Liver (tissue), 9 donors: ENCODE results near the gene ARIH1. TPM values are rescaled to one million over a fixed set of nuclear protein-coding genes. Genes with fewer than 3 reads are reported as not detected.

ENCODE experiments used
- DNase-seq: peaks from one replicate; pipeline ENCODE4 v3.0.0-alpha.2; 2017; ENCODE audit warnings: low spot score
- H3K27ac ChIP-seq, 2 donors: one replicate each; pipeline ENCODE4 v1.7.0; 2013; ENCODE audit warnings: inconsistent platforms in 2 of 2, low read length in 2 of 2, control low read depth in 1 of 2, low read depth in 1 of 2, mild to moderate bottlenecking in 1 of 2
- H3K27me3 ChIP-seq, 4 donors: one replicate each; pipeline versions ENCODE4 v1.6.1 to v1.7.0; 2013; ENCODE audit warnings: low read length in 3 of 4, inconsistent platforms in 1 of 4, mild to moderate bottlenecking in 1 of 4, moderate library complexity in 1 of 4; ENCODE audit not compliant: control insufficient read depth in 4 of 4, insufficient read depth in 4 of 4
- H3K36me3 ChIP-seq, 4 donors: one replicate each; pipeline versions ENCODE4 v1.6.1 to v1.7.0; 2013; ENCODE audit warnings: low read length in 3 of 4, mild to moderate bottlenecking in 3 of 4, low read depth in 1 of 4, moderate library complexity in 1 of 4; ENCODE audit not compliant: control insufficient read depth in 4 of 4, insufficient read depth in 3 of 4
- H3K4me1 ChIP-seq, 4 donors: one replicate each; pipeline versions ENCODE4 v1.6.1 to v1.7.0; 2013; ENCODE audit warnings: low read length in 3 of 4, mild to moderate bottlenecking in 3 of 4, moderate library complexity in 1 of 4; ENCODE audit not compliant: control insufficient read depth in 4 of 4, insufficient read depth in 4 of 4
- H3K4me3 ChIP-seq, 3 donors: one replicate each; pipeline versions ENCODE4 v1.6.1 to v1.7.0; 2013; ENCODE audit warnings: low read length in 3 of 3, control low read depth in 1 of 3, low read depth in 1 of 3, mild to moderate bottlenecking in 1 of 3
- H3K9ac ChIP-seq, 2 donors: one replicate each; pipeline ENCODE4 v1.7.0; 2013; ENCODE audit warnings: low read length in 2 of 2, mild to moderate bottlenecking in 2 of 2, moderate library complexity in 2 of 2, control low read depth in 1 of 2, low read depth in 1 of 2
- H3K9me3 ChIP-seq, 4 donors: one replicate each; pipeline versions ENCODE4 v1.6.1 to v1.7.0; 2013; ENCODE audit warnings: low read length in 3 of 4; ENCODE audit not compliant: control insufficient read depth in 4 of 4
- EGR1 ChIP-seq, 2 donors: IDR thresholded peaks; 2 replicates each; pipeline ENCODE4 v1.6.1; 2016 to 2018; ENCODE audit warnings: antibody characterized with exemption in 2 of 2, low read depth in 2 of 2
- FOXA1 ChIP-seq: IDR thresholded peaks from 2 replicates; pipeline ENCODE4 v1.6.1; 2016; ENCODE audit warnings: antibody characterized with exemption
- FOXA2 ChIP-seq: IDR thresholded peaks from 2 replicates; pipeline ENCODE4 v1.6.1; 2016; ENCODE audit warnings: antibody characterized with exemption
- GABPA ChIP-seq, 2 donors: IDR thresholded peaks in 1 of 2; conservative IDR thresholded peaks in 1 of 2; 2 replicates each; pipeline ENCODE4 v1.6.1; 2016; ENCODE audit warnings: antibody characterized with exemption in 2 of 2, mild to moderate bottlenecking in 1 of 2, moderate library complexity in 1 of 2
- HNF4A ChIP-seq, 2 donors: conservative IDR thresholded peaks; 2 replicates each; pipeline ENCODE4 v1.6.1; 2016; ENCODE audit warnings: antibody characterized with exemption in 2 of 2, mild to moderate bottlenecking in 2 of 2
- HNF4G ChIP-seq: IDR thresholded peaks from 2 replicates; pipeline ENCODE4 v1.6.1; 2016; ENCODE audit warnings: antibody characterized with exemption
- JUND ChIP-seq, 2 donors: IDR thresholded peaks; 2 replicates each; pipeline ENCODE4 v1.6.1; 2016; ENCODE audit warnings: antibody characterized with exemption in 2 of 2
- NR2F2 ChIP-seq: IDR thresholded peaks from 2 replicates; pipeline ENCODE4 v1.6.1; 2016; ENCODE audit warnings: antibody characterized with exemption
- RAD21 ChIP-seq, 2 donors: IDR thresholded peaks; 2 replicates each; pipeline ENCODE4 v1.6.1; 2016; ENCODE audit warnings: antibody characterized with exemption in 2 of 2, mild to moderate bottlenecking in 2 of 2
- RXRA ChIP-seq, 2 donors: IDR thresholded peaks; 2 replicates each; pipeline ENCODE4 v1.6.1; 2017 to 2018; ENCODE audit warnings: antibody characterized with exemption in 2 of 2, mild to moderate bottlenecking in 1 of 2
- SP1 ChIP-seq: IDR thresholded peaks from 2 replicates; pipeline ENCODE4 v1.6.1; 2018; ENCODE audit warnings: antibody characterized with exemption, mild to moderate bottlenecking
- TAF1 ChIP-seq: conservative IDR thresholded peaks from 2 replicates; pipeline ENCODE4 v1.6.1; 2016; ENCODE audit warnings: antibody characterized with exemption, mild to moderate bottlenecking
- YY1 ChIP-seq: IDR thresholded peaks from 2 replicates; pipeline ENCODE4 v1.6.1; 2016; ENCODE audit warnings: antibody characterized with exemption, mild to moderate bottlenecking
- WGBS: extraction: QIAGEN DNeasy Blood & Tissue Kit; methylation state at CpG from one replicate; pipeline ENCODE4 v1.1.7; 2013; 5-methylcytosine and 5-hydroxymethylcytosine counted together
- polyA plus RNA-seq, 2 donors: library from polyadenylated mRNA; stranded (reverse) in 1 of 2; unstranded in 1 of 2; fragments of 200-250 nt in 1 of 2; fragments of >200 nt in 1 of 2; fragmentation: Nextera tagmentation in 1 of 2; extraction: Ambion mirVana in 1 of 2; gene quantifications; one replicate each; pipeline versions ENCODE4 v1.2.1 to v1.2.3, GENCODE V29; 2013 to 2015
- total RNA-seq, 2 donors: library from RNA; depleted of rRNA; stranded (reverse); fragments of >200 nt; gene quantifications; one replicate each; pipeline ENCODE4 v1.2.3, GENCODE V29; 2014
- TF ChIP-seq, protein P1 (sequence below): fragments of 150-350 bp; IDR thresholded peaks from 2 replicates; pipeline ENCODE4 v1.5.1; 2017; ENCODE audit warnings: improper control_type of control experiment, low read depth, low read length; ENCODE audit not compliant: missing input control
- TF ChIP-seq, protein P2 (sequence below): IDR thresholded peaks from 2 replicates; pipeline ENCODE4 v1.6.1; 2016; ENCODE audit warnings: antibody characterized with exemption
- TF ChIP-seq, protein P3 (sequence below): IDR thresholded peaks from 2 replicates; pipeline ENCODE4 v1.6.1; 2016; ENCODE audit warnings: antibody characterized with exemption
- TF ChIP-seq, protein P4 (sequence below): IDR thresholded peaks from 2 replicates; pipeline ENCODE4 v1.6.1; 2016; ENCODE audit warnings: antibody characterized with exemption, mild to moderate bottlenecking
- donor health status: healthy.
- donor health status: healthy.
- donor health status: healthy.
- donor health status: healthy.
- donor health status: healthy.

The ARIH1 gene
- total and polyA plus RNA-seq, 4 donors: 10.8 to 23.8 (median 18.8) TPM

DNA sequence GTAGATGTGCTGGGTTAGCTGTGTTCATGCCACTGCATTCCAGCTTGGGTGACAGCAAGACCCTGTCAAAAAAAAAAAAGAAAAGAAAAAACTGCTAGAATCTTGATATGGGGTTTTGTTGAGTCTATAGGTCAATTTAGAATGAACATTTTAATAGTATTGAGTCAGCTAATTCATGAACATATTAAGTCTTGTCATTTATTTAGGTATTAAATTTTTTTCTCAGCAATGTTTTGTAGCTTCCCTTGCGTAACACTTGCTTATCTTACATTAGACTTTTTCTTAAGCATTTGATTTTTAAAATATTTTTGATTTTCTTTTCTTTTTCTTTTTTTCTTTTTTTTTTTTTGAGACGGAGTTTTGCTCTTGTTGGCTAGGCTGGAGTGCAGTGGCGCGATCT is 119.7 kb downstream of the ARIH1 start:
- Histone ChIP-seq H3K4me3 (no peak overlapping the region), H3K36me3 (no peaks in the 10 kb centered on the region), H3K9ac (no peak overlapping the region), H3K27ac (no peak overlapping the region), H3K27me3 (no peaks in the 10 kb centered on the region), H3K9me3 (no peaks in the 10 kb centered on the region), H3K4me1 (no peaks in the 10 kb centered on the region)
- TF ChIP-seq NR2F2 (no peak), HNF4A (conservative IDR thresholded peaks at IDR 0.05) (no peak), YY1 (no peak), JUND (IDR thresholded peaks at IDR 0.05) (no peak), GABPA (IDR thresholded peaks at IDR 0.05 in 1 of 2, conservative IDR thresholded peaks at IDR 0.05 in 1 of 2) (no peak), RXRA (IDR thresholded peaks at IDR 0.05) (no peak), TAF1 (no peak)
- TF ChIP-seq, protein P1, sequence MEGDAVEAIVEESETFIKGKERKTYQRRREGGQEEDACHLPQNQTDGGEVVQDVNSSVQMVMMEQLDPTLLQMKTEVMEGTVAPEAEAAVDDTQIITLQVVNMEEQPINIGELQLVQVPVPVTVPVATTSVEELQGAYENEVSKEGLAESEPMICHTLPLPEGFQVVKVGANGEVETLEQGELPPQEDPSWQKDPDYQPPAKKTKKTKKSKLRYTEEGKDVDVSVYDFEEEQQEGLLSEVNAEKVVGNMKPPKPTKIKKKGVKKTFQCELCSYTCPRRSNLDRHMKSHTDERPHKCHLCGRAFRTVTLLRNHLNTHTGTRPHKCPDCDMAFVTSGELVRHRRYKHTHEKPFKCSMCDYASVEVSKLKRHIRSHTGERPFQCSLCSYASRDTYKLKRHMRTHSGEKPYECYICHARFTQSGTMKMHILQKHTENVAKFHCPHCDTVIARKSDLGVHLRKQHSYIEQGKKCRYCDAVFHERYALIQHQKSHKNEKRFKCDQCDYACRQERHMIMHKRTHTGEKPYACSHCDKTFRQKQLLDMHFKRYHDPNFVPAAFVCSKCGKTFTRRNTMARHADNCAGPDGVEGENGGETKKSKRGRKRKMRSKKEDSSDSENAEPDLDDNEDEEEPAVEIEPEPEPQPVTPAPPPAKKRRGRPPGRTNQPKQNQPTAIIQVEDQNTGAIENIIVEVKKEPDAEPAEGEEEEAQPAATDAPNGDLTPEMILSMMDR: no peak
- TF ChIP-seq, protein P2, sequence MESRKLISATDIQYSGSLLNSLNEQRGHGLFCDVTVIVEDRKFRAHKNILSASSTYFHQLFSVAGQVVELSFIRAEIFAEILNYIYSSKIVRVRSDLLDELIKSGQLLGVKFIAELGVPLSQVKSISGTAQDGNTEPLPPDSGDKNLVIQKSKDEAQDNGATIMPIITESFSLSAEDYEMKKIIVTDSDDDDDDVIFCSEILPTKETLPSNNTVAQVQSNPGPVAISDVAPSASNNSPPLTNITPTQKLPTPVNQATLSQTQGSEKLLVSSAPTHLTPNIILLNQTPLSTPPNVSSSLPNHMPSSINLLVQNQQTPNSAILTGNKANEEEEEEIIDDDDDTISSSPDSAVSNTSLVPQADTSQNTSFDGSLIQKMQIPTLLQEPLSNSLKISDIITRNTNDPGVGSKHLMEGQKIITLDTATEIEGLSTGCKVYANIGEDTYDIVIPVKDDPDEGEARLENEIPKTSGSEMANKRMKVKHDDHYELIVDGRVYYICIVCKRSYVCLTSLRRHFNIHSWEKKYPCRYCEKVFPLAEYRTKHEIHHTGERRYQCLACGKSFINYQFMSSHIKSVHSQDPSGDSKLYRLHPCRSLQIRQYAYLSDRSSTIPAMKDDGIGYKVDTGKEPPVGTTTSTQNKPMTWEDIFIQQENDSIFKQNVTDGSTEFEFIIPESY: no peak
- DNase-seq: no peak
- 97% methylated on average over 4 of the region's 4 CpGs for WGBS

DNA sequence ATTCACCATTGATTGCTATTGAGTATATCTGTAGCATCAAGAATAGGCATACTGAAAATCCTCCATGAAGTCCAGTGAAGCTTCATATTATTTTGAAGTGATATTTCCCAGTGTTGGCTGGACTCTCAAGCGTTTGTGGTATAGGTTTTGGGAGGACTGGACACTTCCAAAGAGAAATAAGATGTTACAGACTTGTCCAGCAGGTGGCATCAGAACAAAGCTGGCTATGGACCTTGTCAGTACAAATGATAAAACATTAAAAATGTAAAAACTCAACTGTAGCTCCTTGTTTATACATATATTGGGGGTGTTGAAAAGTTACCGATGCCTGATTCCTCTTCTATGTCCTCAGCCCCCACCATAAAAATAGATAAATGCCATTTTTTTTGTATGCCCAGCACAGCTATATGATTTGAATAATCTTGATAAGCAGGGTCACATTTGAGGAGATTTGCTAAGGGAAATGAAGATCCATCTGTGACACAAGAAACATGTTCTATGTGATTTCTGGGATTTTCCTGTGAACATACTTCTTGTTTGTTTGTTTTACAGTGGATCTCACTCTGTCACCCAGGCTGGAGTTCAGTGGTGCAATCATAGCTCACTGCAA is 125.8 kb downstream of the ARIH1 start:
- Histone ChIP-seq H3K27me3 (no peaks in the 10 kb centered on the region), H3K4me3 (no peak overlapping the region), H3K4me1 (peaks cover 2 to 15% (median 10%) of the 10 kb centered on the region in 4 donors), H3K36me3 (no peaks in the 10 kb centered on the region), H3K27ac (no peak overlapping the region), H3K9me3 (no peaks in the 10 kb centered on the region), H3K9ac (no peak overlapping the region)
- TF ChIP-seq FOXA1 (no peak), RAD21 (IDR thresholded peaks at IDR 0.05) (peak; percentile 79 to 88)
- TF ChIP-seq, protein P1: peak; percentile 60
- no peak for DNase-seq
- WGBS: 4% methylated on average over 2 of the region's 2 CpGs

DNA sequence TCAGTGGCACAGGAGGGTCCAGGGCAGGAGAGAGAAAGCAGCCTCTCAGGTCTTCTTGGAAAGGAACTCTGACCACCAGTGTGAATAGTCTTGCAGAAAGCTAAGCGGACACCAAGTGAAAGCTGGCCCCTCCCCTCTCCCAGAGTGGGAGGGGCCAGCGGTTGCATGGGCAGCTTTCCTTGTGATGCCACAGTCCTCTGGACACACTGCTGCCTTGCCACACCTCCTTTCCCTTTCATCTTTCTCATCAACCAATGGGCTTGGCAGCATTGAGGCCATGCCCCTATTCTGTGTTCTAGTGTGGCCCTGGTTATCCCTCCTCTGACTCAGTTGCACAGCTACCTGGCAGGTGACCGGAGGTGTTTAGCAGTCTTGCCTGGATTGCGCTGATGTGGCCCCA is 130.7 kb downstream of the ARIH1 start:
- Histone ChIP-seq H3K4me3 (no peak overlapping the region), H3K4me1 (peaks cover 2 to 14% (median 9%) of the 10 kb centered on the region in 4 donors), H3K36me3 (no peaks in the 10 kb centered on the region), H3K27ac (no peak overlapping the region), H3K9ac (no peak overlapping the region), H3K27me3 (no peaks in the 10 kb centered on the region), H3K9me3 (no peaks in the 10 kb centered on the region)
- WGBS: 87% methylated on average over 4 of the region's 4 CpGs
- no peak for DNase-seq
- TF ChIP-seq, protein P3, sequence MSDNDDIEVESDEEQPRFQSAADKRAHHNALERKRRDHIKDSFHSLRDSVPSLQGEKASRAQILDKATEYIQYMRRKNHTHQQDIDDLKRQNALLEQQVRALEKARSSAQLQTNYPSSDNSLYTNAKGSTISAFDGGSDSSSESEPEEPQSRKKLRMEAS: no peak
- no peak for TF ChIP-seq FOXA2
- no peak for TF ChIP-seq HNF4A (conservative IDR thresholded peaks at IDR 0.05)
- TF ChIP-seq RXRA (IDR thresholded peaks at IDR 0.05): no peak
- no peak for TF ChIP-seq EGR1 (IDR thresholded peaks at IDR 0.05; ENCODE audit: low read depth in 2 of 2)
- no peak for TF ChIP-seq NR2F2
- no peak for TF ChIP-seq SP1
- TF ChIP-seq, protein P4, sequence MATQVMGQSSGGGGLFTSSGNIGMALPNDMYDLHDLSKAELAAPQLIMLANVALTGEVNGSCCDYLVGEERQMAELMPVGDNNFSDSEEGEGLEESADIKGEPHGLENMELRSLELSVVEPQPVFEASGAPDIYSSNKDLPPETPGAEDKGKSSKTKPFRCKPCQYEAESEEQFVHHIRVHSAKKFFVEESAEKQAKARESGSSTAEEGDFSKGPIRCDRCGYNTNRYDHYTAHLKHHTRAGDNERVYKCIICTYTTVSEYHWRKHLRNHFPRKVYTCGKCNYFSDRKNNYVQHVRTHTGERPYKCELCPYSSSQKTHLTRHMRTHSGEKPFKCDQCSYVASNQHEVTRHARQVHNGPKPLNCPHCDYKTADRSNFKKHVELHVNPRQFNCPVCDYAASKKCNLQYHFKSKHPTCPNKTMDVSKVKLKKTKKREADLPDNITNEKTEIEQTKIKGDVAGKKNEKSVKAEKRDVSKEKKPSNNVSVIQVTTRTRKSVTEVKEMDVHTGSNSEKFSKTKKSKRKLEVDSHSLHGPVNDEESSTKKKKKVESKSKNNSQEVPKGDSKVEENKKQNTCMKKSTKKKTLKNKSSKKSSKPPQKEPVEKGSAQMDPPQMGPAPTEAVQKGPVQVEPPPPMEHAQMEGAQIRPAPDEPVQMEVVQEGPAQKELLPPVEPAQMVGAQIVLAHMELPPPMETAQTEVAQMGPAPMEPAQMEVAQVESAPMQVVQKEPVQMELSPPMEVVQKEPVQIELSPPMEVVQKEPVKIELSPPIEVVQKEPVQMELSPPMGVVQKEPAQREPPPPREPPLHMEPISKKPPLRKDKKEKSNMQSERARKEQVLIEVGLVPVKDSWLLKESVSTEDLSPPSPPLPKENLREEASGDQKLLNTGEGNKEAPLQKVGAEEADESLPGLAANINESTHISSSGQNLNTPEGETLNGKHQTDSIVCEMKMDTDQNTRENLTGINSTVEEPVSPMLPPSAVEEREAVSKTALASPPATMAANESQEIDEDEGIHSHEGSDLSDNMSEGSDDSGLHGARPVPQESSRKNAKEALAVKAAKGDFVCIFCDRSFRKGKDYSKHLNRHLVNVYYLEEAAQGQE: no peak
- no peak for TF ChIP-seq HNF4G
